HG03095 (cell line): ENCODE data around the gene TLE4.
"Not testable (repeated sequence)": the region's sequence is repeated elsewhere in the genome, so short reads cannot be mapped to it uniquely, and the experiment has no call there.

Experiments used
- ATAC-seq: cut with Tn5 transposase; IDR thresholded peaks from one replicate; pipeline ENCODE4 v1.9.1; 2021; ENCODE audit warnings: moderate library complexity; ENCODE audit not compliant: unreplicated experiment

Gene TLE4

DNA sequence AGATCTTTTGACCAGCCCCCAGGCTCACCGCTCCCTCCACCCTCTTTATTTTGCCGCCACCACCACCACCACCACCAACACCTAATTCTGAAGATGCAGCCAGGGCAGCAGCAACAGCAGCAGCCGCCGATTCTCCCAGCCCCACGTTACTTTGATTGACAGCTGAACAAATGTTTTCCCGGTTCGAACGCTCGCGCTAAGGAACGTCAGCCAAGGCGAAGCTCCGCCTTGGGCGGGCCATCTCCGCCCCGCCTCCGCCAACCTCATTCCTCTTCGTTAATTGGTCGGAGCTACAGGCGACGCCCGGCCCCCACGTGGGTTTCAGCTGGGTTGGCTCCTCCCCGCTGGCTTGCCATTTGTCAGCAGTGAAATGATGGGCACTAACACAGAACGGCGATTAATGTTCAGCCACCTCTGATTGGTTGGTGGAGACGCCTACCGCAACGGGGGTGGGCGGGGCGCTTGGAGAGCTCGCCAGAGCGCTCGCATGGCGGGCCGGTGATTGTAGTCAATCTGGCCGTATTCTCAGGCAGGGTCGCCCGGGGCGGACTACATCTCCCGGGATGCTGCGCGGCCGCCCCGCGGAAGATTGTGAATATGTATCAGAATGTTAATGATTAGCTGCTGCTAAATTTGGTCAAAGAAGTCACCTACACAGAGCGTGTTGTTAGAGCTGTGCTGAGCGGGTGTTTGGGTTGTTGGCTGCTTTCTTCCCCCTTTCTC, at the start of gene TLE4:
TSS of gene TLE4 (plus strand) at position 657 of the 723 bp plus-strand sequence. CDS start 826 bp downstream, outside the sequence.
- ATAC-seq = peak; percentile 87

- ATAC-seq = no peak
These were observed 49.0 kb upstream of the TLE4 start for GRCh38 chr9:79522793-79523192.

DNA sequence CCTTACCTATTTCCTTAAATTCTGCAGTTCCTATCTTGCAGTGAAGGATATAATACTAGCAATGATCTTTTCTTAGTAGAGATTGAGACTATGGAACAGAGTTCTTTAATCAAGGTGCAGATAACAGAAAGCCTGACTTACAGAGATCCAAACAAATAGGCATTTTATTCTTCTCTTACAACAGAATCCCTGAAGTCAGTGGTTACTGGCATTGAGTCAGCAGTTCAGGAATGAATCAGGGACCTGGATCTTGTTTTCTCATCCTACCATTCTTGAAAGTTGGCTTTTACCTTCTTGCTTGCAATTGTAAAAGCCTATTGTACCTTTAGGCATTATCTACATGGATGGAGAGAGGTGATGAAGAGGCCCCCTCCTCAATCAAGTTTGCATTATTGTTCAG, 47.5 kb upstream of the TLE4 start:
- ATAC-seq = no peak

DNA sequence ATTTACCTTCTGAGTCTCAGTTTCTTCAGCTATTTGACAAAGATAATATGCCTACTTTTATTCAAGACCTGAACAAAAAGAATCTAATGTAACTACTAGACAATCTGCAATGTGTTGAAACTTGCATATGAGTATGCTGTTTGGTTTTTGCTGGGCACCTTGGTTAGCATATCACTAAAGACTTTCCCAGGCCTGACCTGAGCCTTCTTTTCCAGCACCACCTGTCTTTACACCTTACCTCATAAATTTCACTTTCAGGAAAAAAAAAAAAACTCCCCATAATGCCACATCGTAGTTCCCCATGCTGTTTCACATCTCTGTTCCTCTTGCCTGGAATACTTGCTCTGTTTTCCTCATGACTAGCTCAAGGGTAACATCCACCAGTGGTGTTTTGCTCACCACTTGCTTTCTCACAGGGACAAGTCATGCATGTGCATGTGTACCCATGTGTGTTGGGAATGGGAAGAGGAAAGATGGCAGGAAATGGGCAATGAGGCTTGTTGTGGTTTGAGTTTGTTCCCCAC, 45.6 kb upstream of the TLE4 start:
- no peak for ATAC-seq

DNA sequence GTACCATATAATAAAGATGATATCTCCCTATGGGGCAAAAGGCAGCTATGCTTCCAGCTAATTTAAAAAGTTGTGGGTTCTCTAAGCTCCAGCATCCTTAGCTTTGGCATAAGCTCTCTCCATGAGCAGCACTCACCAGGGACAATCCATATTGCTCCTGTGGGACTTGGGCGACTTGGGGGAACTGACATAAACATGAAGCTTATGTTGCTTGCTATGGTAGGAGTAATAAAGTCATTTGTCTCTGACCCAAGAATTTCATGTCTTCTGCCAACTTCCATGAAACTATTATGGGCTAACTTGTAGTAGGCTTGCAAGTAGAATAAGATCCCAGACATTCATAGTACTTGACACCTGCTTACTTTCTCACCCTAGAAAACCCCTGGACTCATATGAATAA, 36.2 kb upstream of the TLE4 start:
- ATAC-seq = no peak

GRCh38 chr9:79537838-79538237, 33.9 kb upstream of the TLE4 start:
- ATAC-seq = no peak

GRCh38 chr9:79542735-79543620, 28.8 kb upstream of the TLE4 start:
- ATAC-seq = no peak

- ATAC-seq = not testable (repeated sequence)
These were observed 27.4 kb upstream of the TLE4 start for GRCh38 chr9:79544375-79544774.

- ATAC-seq = no peak
These were observed 20.2 kb upstream of the TLE4 start for GRCh38 chr9:79551586-79551985.

GRCh38 chr9:79551994-79552393, 19.8 kb upstream of the TLE4 start:
- ATAC-seq = no peak

GRCh38 chr9:79555474-79556089, 16.2 kb upstream of the TLE4 start:
- ATAC-seq = no peak

DNA sequence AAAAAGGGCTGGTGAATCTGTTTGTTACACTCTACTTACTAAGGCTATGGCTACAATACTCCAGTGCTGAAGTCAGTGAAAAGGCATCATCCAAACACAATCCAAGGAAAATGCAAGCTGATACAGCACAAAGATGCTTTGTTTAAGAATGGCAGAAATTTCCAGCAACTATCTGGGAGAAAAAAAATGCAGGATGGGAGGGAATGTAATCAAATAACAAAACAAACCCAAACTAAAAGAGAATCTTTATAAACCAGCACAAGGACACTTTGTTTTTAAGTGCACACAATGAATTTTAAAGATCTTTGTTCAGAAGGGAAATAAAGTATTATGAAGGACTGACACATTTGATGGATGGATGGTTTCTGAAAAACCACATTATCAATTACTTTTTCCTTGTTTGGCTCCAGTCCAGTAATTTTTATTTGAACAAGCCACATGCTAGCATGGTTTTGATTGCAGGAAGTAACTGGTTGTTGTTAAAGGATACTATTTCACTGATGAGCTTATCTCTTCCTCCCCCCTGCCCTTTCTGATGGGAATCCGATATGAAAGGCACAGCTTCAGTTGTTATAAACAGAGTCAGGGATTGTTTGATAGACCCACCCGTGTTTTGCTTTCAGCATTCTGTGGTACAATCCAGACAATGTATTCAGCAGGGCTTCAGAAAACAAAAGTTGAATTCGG, 12.1 kb upstream of the TLE4 start:
- ATAC-seq = no peak

- ATAC-seq = no peak
These were observed 8.9 kb upstream of the TLE4 start for GRCh38 chr9:79562749-79563386.

GRCh38 chr9:79564105-79564504, 7.7 kb upstream of the TLE4 start:
- no peak for ATAC-seq

GRCh38 chr9:79565245-79565644, 6.5 kb upstream of the TLE4 start:
- peak; percentile 87 for ATAC-seq

GRCh38 chr9:79567671-79568098, 4.1 kb upstream of the TLE4 start:
- ATAC-seq = no peak

GRCh38 chr9:79568337-79569101, 3.2 kb upstream of the TLE4 start:
- no peak for ATAC-seq

DNA sequence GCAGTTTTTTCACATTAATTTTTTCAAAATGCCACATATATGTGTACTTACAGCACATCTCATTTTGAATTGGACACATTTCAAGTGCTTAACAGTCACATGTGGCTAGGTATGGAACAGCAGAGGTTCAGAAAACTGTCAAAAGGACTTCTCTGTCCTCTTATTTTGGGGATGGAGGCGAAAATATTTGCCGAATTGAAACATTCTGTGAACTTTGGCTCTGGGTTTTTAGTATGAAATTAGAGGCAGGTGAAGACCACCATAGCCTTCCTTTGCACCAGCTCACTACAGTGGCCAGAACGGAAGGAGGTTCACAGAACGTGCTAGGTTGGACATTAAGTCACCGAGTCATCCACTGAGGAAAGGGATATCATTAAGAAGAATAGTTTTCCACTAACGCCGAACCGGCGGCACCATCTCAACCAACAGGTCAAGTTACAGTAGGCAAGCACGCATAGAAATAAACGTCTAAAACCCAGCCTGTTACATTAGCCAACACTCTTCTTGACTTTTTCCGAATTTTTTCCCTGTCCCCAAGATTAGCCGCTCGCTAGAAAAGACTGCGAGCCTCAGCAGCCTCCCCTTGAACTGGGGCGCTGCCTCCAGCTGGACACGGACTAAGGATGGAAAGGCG, 1.8 kb upstream of the TLE4 start:
- ATAC-seq = no peak
